Ovary (tissue), 9 donors: Measurements from ENCODE around the gene NCOA1. TPM values are rescaled to one million over a fixed set of nuclear protein-coding genes. Genes with fewer than 3 reads are reported as not detected.

Source experiments
- DNase-seq, 5 donors: peaks; one replicate each; pipeline ENCODE4 v3.0.0-alpha.2; 2019 to 2020
- H3K27ac ChIP-seq, 2 donors: fragments of 200-600 bp; one replicate each; pipeline versions ENCODE4 v1.5.1 to v1.8.0; 2019 to 2022
- H3K27me3 ChIP-seq: fragments of 200-600 bp; one replicate; pipeline ENCODE4 v1.8.0; 2022
- H3K36me3 ChIP-seq: fragments of 200-600 bp; sonication (generic); one replicate; pipeline ENCODE4 v1.5.1; 2019
- H3K4me1 ChIP-seq: one replicate; pipeline ENCODE4 v1.8.1; 2013; ENCODE audit warnings: mild to moderate bottlenecking, moderate library complexity; ENCODE audit not compliant: insufficient read depth
- H3K4me3 ChIP-seq: fragments of 200-600 bp; sonication (generic); one replicate; pipeline ENCODE4 v1.5.1; 2017
- H3K9me3 ChIP-seq, 2 donors: fragments of 200-600 bp in 1 of 2; sonication (generic) in 1 of 2; one replicate each; pipeline versions ENCODE4 v1.5.1 to v1.8.1; 2013 to 2019; ENCODE audit warnings: mild to moderate bottlenecking in 1 of 2, moderate library complexity in 1 of 2
- CTCF ChIP-seq, 3 donors: fragments of 450-650 bp in 2 of 3; fragments of 200-600 bp in 1 of 3; IDR thresholded peaks; one replicate each; pipeline versions ENCODE4 v1.5.1 to v1.8.0; 2016 to 2022; ENCODE audit warnings: antibody characterized with exemption in 3 of 3, mild to moderate bottlenecking in 1 of 3
- EP300 ChIP-seq: sonication (generic); formaldehyde crosslinking; IDR thresholded peaks from one replicate; pipeline ENCODE4 v1.6.1; 2017; ENCODE audit warnings: antibody characterized with exemption
- POLR2A ChIP-seq: fragments of 450-650 bp; IDR thresholded peaks from one replicate; pipeline ENCODE4 v1.6.1; 2017; ENCODE audit warnings: antibody characterized with exemption, mild to moderate bottlenecking, moderate library complexity
- WGBS, 3 donors: extraction: QIAGEN DNeasy Blood & Tissue Kit in 1 of 3; methylation state at CpG; one replicate each; pipeline versions ENCODE4 v1.1.5 to v1.1.7; 2013 to 2017; 5-methylcytosine and 5-hydroxymethylcytosine counted together
- intact Hi-C, 4 donors: fragments of 100-400 bp; cut with DNase I; formaldehyde crosslinking; loops; one replicate each; pipeline versions ENCODE4 v1.11.0 to v1.15.1; 2022 to 2023
- polyA plus RNA-seq, 2 donors: library from polyadenylated mRNA; stranded (reverse); fragments of 200-250 nt in 1 of 2; fragments of 350-450 nt in 1 of 2; fragmentation: Illumina TruSeq in 1 of 2; extraction: RNeasy Lipid Tissue Mini Kit (QIAGEN cat#74804) in 1 of 2; gene quantifications; one replicate each; pipeline ENCODE4 v1.2.3, GENCODE V29; 2013 to 2014
- total RNA-seq, 7 donors: library from RNA; depleted of rRNA in 2 of 7; stranded (reverse); fragments of >200 nt in 2 of 7; fragmentation: NEBNext Ultra II Directional in 3 of 7; extraction: Animal tissue kit (Norgen Biotek cat#: 25700) in 3 of 7; gene quantifications; one replicate each; pipeline versions ENCODE4 v1.1.0 to v1.2.4, GENCODE V29; 2016 to 2023
- donor health status: DM: no; HTN: no; CAD: no; lungs with moderate emphysema.
- donor health status: DM: no; HTN: no; CAD: no.
- donor health status: Bipolar disorder and iron deficiency.
- donor health status: DM: yes; HTN: yes; CAD: no.
- donor health status: DM: no; HTN: no; CAD: no.
- donor health status: DM: yes; HTN: yes; CAD: no.

NCOA1 gene
- total and polyA plus RNA-seq, 9 donors, result 20.2 to 69.0 (median 57.3) TPM

- DNase-seq, result no peak
- WGBS, 3 donors, result 25 to 37% (median 28%) methylated on average over 9 of the region's 9 CpGs
- Histone ChIP-seq H3K4me1 (peaks cover 9% of the 10 kb centered on the region), H3K36me3 (no peaks in the 10 kb centered on the region), H3K9me3 (no peaks in the 10 kb centered on the region), H3K27ac (no peak overlapping the region), H3K27me3 (no peaks in the 10 kb centered on the region), H3K4me3 (no peak overlapping the region)
- TF ChIP-seq EP300, result no peak
- TF ChIP-seq CTCF (IDR thresholded peaks at IDR 0.05), result no peak
- intact Hi-C loops, result no loop called here
Measured at GRCh38 chr2:24513281-24514071, 22.4 kb downstream of the NCOA1 start.

- H3K27ac ChIP-seq, result no peak overlapping the region
- no peak for DNase-seq
- H3K9me3 ChIP-seq, result no peaks in the 10 kb centered on the region
- peaks cover 7% of the 10 kb centered on the region for H3K4me1 ChIP-seq
- TF ChIP-seq POLR2A, result no peak
- TF ChIP-seq CTCF (IDR thresholded peaks at IDR 0.05), result no peak
- TF ChIP-seq EP300, result no peak
- WGBS, 3 donors, result 28 to 65% (median 61%) methylated on average over 2 of the region's 2 CpGs
- H3K36me3 ChIP-seq, result no peaks in the 10 kb centered on the region
- no peaks in the 10 kb centered on the region for H3K27me3 ChIP-seq
- H3K4me3 ChIP-seq, result no peak overlapping the region
- intact Hi-C loops, result no loop called here
Measured at GRCh38 chr2:24514820-24515219, 23.8 kb downstream of the NCOA1 start.

GRCh38 chr2:24515335-24515734 is 24.3 kb downstream of the NCOA1 start:
- intact Hi-C loops, result no loop called here
- WGBS, 3 donors, result 62 to 91% (median 81%) methylated on average over 2 of the region's 2 CpGs
- Histone ChIP-seq H3K27ac (no peak overlapping the region), H3K36me3 (no peaks in the 10 kb centered on the region), H3K4me3 (no peak overlapping the region), H3K4me1 (peaks cover 7% of the 10 kb centered on the region), H3K27me3 (no peaks in the 10 kb centered on the region), H3K9me3 (no peaks in the 10 kb centered on the region)
- TF ChIP-seq POLR2A (no peak), EP300 (no peak), CTCF (IDR thresholded peaks at IDR 0.05) (no peak)
- DNase-seq, result no peak

- Histone ChIP-seq H3K4me3 (no peak overlapping the region), H3K36me3 (no peaks in the 10 kb centered on the region), H3K27ac (no peak overlapping the region), H3K9me3 (no peaks in the 10 kb centered on the region), H3K4me1 (peaks cover 7% of the 10 kb centered on the region), H3K27me3 (no peaks in the 10 kb centered on the region)
- intact Hi-C loops, result no loop called here
- WGBS, 3 donors, result 87 to 100% (median 89%) methylated on average over 2 of the region's 2 CpGs
- TF ChIP-seq POLR2A (no peak), CTCF (IDR thresholded peaks at IDR 0.05) (no peak), EP300 (no peak)
- DNase-seq, result no peak
Measured at GRCh38 chr2:24515831-24516230, 24.8 kb downstream of the NCOA1 start.
